ENCODE data around the gene FHAD1.

DNA sequence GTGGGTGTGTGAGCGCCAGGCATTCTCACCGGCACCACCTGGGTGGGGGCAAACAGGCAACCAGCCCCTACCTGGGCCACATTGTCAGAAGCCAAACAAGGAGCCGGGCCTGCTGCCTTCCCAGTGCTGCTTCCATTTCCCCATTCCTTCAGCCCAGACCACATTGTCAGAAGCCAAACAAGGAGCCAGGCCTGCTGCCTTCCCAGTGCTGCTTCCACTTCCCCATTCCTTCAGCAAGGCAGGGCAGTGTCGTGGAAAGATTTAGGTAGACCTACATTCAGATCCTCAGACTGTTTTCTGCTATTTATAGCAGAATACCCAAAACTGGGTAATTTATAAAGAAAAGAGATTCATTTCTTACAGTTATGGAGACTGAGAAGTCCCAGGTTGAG, 115.7 kb downstream of the FHAD1 start:
- TF ChIP-seq, protein P1, sequence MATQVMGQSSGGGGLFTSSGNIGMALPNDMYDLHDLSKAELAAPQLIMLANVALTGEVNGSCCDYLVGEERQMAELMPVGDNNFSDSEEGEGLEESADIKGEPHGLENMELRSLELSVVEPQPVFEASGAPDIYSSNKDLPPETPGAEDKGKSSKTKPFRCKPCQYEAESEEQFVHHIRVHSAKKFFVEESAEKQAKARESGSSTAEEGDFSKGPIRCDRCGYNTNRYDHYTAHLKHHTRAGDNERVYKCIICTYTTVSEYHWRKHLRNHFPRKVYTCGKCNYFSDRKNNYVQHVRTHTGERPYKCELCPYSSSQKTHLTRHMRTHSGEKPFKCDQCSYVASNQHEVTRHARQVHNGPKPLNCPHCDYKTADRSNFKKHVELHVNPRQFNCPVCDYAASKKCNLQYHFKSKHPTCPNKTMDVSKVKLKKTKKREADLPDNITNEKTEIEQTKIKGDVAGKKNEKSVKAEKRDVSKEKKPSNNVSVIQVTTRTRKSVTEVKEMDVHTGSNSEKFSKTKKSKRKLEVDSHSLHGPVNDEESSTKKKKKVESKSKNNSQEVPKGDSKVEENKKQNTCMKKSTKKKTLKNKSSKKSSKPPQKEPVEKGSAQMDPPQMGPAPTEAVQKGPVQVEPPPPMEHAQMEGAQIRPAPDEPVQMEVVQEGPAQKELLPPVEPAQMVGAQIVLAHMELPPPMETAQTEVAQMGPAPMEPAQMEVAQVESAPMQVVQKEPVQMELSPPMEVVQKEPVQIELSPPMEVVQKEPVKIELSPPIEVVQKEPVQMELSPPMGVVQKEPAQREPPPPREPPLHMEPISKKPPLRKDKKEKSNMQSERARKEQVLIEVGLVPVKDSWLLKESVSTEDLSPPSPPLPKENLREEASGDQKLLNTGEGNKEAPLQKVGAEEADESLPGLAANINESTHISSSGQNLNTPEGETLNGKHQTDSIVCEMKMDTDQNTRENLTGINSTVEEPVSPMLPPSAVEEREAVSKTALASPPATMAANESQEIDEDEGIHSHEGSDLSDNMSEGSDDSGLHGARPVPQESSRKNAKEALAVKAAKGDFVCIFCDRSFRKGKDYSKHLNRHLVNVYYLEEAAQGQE (IDR thresholded peaks at IDR 0.05; ENCODE audit: low read depth), result no peak
- no peak for TF ChIP-seq RAD21 (IDR thresholded peaks at IDR 0.05; ENCODE audit: low read depth)
- TF ChIP-seq CREB1 (IDR thresholded peaks at IDR 0.05; ENCODE audit: low read depth), result no peak
- TF ChIP-seq CEBPB (IDR thresholded peaks at IDR 0.05), result no peak
- no peak for TF ChIP-seq TCF12 (IDR thresholded peaks at IDR 0.05; ENCODE audit: low read depth)
- no peak for TF ChIP-seq NFIC (IDR thresholded peaks at IDR 0.05)
- no peak for TF ChIP-seq YY1 (IDR thresholded peaks at IDR 0.05; ENCODE audit: low read depth)
- no peak for TF ChIP-seq FOXM1 (IDR thresholded peaks at IDR 0.05; ENCODE audit: borderline replicate concordance, low read depth)
